NK-92 treated with Interleukin-12 subunit alpha and Interleukin-12 subunit beta, amount 100 ng/mL, for 24 hours (cell line): ENCODE measurements around the gene SMAD2.
"Not testable (repeated sequence)": the region's sequence is repeated elsewhere in the genome, so short reads cannot be mapped to it uniquely, and the experiment has no call there.

Experiments
- DNase-seq: peaks from one replicate; lab custom pipeline; 2025; lab: John Stamatoyannopoulos, UW

The SMAD2 gene

GRCh38 chr18:47793609-47794008, 136.8 kb downstream of the SMAD2 start:
- DNase-seq: no peak

GRCh38 chr18:47791461-47791985, 138.9 kb downstream of the SMAD2 start:
- no peak for DNase-seq

- DNase-seq: no peak
Measured at GRCh38 chr18:47790036-47790435, 140.4 kb downstream of the SMAD2 start.

- no peak for DNase-seq
Measured at GRCh38 chr18:47788621-47789020, 141.8 kb downstream of the SMAD2 start.

GRCh38 chr18:47781561-47781960, 148.9 kb downstream of the SMAD2 start:
- no peak for DNase-seq

- no peak for DNase-seq
Measured at GRCh38 chr18:47780011-47780725, 150.3 kb downstream of the SMAD2 start.

- DNase-seq: no peak
Measured at GRCh38 chr18:47779381-47779780, 151.1 kb downstream of the SMAD2 start.

GRCh38 chr18:47777626-47778025, 152.8 kb downstream of the SMAD2 start:
- no peak for DNase-seq

- no peak for DNase-seq
Measured at GRCh38 chr18:47775961-47776360, 154.5 kb downstream of the SMAD2 start.

GRCh38 chr18:47773931-47774330, 156.5 kb downstream of the SMAD2 start:
- DNase-seq: no peak

GRCh38 chr18:47772374-47773248, 157.8 kb downstream of the SMAD2 start:
- DNase-seq: peak; percentile 27

- no peak for DNase-seq
Measured at GRCh38 chr18:47771922-47772321, 158.5 kb downstream of the SMAD2 start.

- DNase-seq: no peak
Measured at GRCh38 chr18:47767699-47768098, 162.8 kb downstream of the SMAD2 start.

GRCh38 chr18:47767198-47767597, 163.3 kb downstream of the SMAD2 start:
- DNase-seq: not testable (repeated sequence)
